ENCODE results near the gene EPS15.
"Not testable (repeated sequence)": the region's sequence is repeated elsewhere in the genome, so short reads cannot be mapped to it uniquely, and the experiment has no call there.

Gene EPS15

GRCh38 chr1:51442616-51443015, 76.5 kb downstream of the EPS15 start:
- DNase-seq (ENCODE audit: low spot score): no peak
- in situ Hi-C loops (cut with MboI; ENCODE audit: low pct_unique_long_range_greater_than_20kb, low sequenced_read_pairs, unreplicated experiment): no loop called here
- no peak for TF ChIP-seq CTCF (IDR thresholded peaks at IDR 0.05; ENCODE audit: extremely low read depth, insufficient read depth, missing control alignments)

- no peak for DNase-seq (ENCODE audit: low spot score)
- TF ChIP-seq CTCF (IDR thresholded peaks at IDR 0.05; ENCODE audit: extremely low read depth, insufficient read depth, missing control alignments): no peak
- in situ Hi-C loops (cut with MboI; ENCODE audit: low pct_unique_long_range_greater_than_20kb, low sequenced_read_pairs, unreplicated experiment): no loop called here
Observed at GRCh38 chr1:51442198-51442597, 76.9 kb downstream of the EPS15 start.

GRCh38 chr1:51439895-51440294, 79.2 kb downstream of the EPS15 start:
- in situ Hi-C loops (cut with MboI; ENCODE audit: low pct_unique_long_range_greater_than_20kb, low sequenced_read_pairs, unreplicated experiment): no loop called here
- TF ChIP-seq CTCF (IDR thresholded peaks at IDR 0.05; ENCODE audit: extremely low read depth, insufficient read depth, missing control alignments): no peak
- no peak for DNase-seq (ENCODE audit: low spot score)

GRCh38 chr1:51439053-51439452, 80.0 kb downstream of the EPS15 start:
- DNase-seq (ENCODE audit: low spot score): no peak
- no peak for TF ChIP-seq CTCF (IDR thresholded peaks at IDR 0.05; ENCODE audit: extremely low read depth, insufficient read depth, missing control alignments)
- in situ Hi-C loops (cut with MboI; ENCODE audit: low pct_unique_long_range_greater_than_20kb, low sequenced_read_pairs, unreplicated experiment): no loop called here

DNA sequence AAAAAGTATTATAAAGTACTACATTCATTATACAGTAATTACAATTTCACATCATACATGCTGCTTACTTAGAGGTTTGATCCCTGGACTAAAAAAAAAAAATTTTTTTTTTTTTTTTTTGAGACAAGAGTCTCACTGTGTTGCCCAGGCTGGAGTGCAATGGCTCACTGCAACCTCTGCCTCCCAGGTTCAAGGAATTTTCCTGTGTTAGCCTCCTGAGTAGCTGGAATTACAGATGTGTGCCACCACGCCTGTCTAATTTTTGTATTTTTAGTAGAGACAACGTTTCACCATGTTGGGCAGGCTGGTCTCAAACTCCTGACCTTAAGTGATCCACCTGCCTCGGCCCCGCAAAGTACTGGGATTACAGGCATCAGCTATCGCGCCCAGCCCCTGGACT, 81.7 kb downstream of the EPS15 start:
- DNase-seq (ENCODE audit: low spot score); in situ Hi-C loops (cut with MboI; ENCODE audit: low pct_unique_long_range_greater_than_20kb, low sequenced_read_pairs, unreplicated experiment): not testable (repeated sequence)

GRCh38 chr1:51435878-51436277, 83.2 kb downstream of the EPS15 start:
- TF ChIP-seq CTCF (IDR thresholded peaks at IDR 0.05; ENCODE audit: extremely low read depth, insufficient read depth, missing control alignments): no peak
- in situ Hi-C loops (cut with MboI; ENCODE audit: low pct_unique_long_range_greater_than_20kb, low sequenced_read_pairs, unreplicated experiment): no loop called here

GRCh38 chr1:51433972-51434510, 85.0 kb downstream of the EPS15 start:
- no peak for DNase-seq (ENCODE audit: low spot score)
- in situ Hi-C loops (cut with MboI; ENCODE audit: low pct_unique_long_range_greater_than_20kb, low sequenced_read_pairs, unreplicated experiment): no loop called here
- no peak for TF ChIP-seq CTCF (IDR thresholded peaks at IDR 0.05; ENCODE audit: extremely low read depth, insufficient read depth, missing control alignments)

More at GRCh38 chr1:51435878-51436277, 83.2 kb downstream of the EPS15 start:
- DNase-seq (ENCODE audit: low spot score): no peak
